Nephron progenitor cell (in vitro differentiated cells): Measurements from ENCODE around the gene RFTN1.

Experiments
- DNase-seq: peaks from one replicate; pipeline ENCODE4 v3.0.0; 2021
- H3K27ac Mint-ChIP-seq: 2 replicates; pipeline ENCODE4 v1.8.0; 2021; ENCODE audit warnings: mild to moderate bottlenecking, moderate library complexity, mixed read lengths
- H3K27me3 Mint-ChIP-seq: 2 replicates; pipeline ENCODE4 v1.8.0; 2021; ENCODE audit warnings: mild to moderate bottlenecking, low read depth, mixed read lengths; ENCODE audit not compliant: poor library complexity
- H3K36me3 Mint-ChIP-seq: 2 replicates; pipeline ENCODE4 v1.8.0; 2021; ENCODE audit warnings: low read depth, mixed read lengths
- H3K4me1 Mint-ChIP-seq: 2 replicates; pipeline ENCODE4 v1.8.0; 2021; ENCODE audit warnings: mixed read lengths
- H3K4me3 Mint-ChIP-seq: 2 replicates; pipeline ENCODE4 v1.8.0; 2021; ENCODE audit warnings: mild to moderate bottlenecking, moderate library complexity, mixed read lengths
- H3K9me3 Mint-ChIP-seq: 2 replicates; pipeline ENCODE4 v1.8.0; 2021; ENCODE audit warnings: mild to moderate bottlenecking, moderate library complexity, mixed read lengths
- TF ChIP-seq, protein P1 (sequence below): fragments of 200-600 bp; sonication (generic); IDR thresholded peaks from 2 replicates; pipeline ENCODE4 v1.5.0; 2021; ENCODE audit warnings: antibody characterized with exemption

Gene RFTN1

DNA sequence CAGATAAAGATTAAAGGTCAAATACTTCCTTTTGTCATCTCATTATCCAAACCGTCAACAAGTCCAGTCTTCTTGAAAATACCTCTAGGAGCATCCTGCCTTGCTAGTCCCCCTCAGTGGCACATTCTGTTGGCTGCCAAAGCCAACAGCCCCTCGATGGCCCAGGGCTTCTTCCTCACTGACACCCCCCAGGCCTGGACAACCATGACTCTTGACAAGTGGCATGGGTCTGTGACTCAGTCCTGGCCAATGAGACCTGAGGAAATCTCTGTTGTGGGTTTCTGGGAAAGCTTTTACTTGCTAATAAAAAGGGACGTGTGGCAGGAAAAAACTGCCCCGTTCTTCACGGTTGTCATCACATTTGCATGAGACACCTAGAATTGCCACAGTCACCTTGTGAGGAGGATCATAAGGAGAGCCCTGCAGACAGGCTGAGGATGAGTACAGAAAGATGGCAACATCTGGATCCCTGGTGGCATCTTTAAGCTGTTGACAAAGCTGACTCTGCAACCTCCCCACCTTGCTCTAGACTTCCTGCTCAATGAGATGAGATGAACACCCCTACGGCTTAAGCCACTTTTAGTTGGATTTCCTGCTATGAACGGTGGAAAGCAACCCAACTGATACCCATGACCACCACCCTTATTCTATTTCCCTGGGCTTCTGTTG lies 167.0 kb downstream of the RFTN1 start:
- Mint-ChIP-seq H3K4me3 (no peak overlapping the region), H3K4me1 (no peaks in the 10 kb centered on the region), H3K27ac (no peak overlapping the region), H3K9me3 (no peaks in the 10 kb centered on the region), H3K27me3 (no peaks in the 10 kb centered on the region), H3K36me3 (peaks cover 72% of the 10 kb centered on the region)
- TF ChIP-seq, protein P1, sequence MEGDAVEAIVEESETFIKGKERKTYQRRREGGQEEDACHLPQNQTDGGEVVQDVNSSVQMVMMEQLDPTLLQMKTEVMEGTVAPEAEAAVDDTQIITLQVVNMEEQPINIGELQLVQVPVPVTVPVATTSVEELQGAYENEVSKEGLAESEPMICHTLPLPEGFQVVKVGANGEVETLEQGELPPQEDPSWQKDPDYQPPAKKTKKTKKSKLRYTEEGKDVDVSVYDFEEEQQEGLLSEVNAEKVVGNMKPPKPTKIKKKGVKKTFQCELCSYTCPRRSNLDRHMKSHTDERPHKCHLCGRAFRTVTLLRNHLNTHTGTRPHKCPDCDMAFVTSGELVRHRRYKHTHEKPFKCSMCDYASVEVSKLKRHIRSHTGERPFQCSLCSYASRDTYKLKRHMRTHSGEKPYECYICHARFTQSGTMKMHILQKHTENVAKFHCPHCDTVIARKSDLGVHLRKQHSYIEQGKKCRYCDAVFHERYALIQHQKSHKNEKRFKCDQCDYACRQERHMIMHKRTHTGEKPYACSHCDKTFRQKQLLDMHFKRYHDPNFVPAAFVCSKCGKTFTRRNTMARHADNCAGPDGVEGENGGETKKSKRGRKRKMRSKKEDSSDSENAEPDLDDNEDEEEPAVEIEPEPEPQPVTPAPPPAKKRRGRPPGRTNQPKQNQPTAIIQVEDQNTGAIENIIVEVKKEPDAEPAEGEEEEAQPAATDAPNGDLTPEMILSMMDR = no peak
- no peak for DNase-seq

- no peaks in the 10 kb centered on the region for H3K9me3 Mint-ChIP-seq
- no peak overlapping the region for H3K27ac Mint-ChIP-seq
- no peak for DNase-seq
- H3K4me3 Mint-ChIP-seq = no peak overlapping the region
- TF ChIP-seq, protein P1 = no peak
- no peaks in the 10 kb centered on the region for H3K27me3 Mint-ChIP-seq
- peaks cover 8% of the 10 kb centered on the region for H3K4me1 Mint-ChIP-seq
- H3K36me3 Mint-ChIP-seq = peaks cover 64% of the 10 kb centered on the region
Observed at GRCh38 chr3:16343101-16343500, 170.4 kb downstream of the RFTN1 start.

- TF ChIP-seq, protein P1 = no peak
- Mint-ChIP-seq H3K27ac (no peak overlapping the region), H3K4me1 (peaks cover 21% of the 10 kb centered on the region), H3K27me3 (no peaks in the 10 kb centered on the region), H3K4me3 (no peak overlapping the region), H3K36me3 (peaks cover 50% of the 10 kb centered on the region), H3K9me3 (peaks cover 13% of the 10 kb centered on the region)
- no peak for DNase-seq
Observed at GRCh38 chr3:16338999-16339398, 174.5 kb downstream of the RFTN1 start.

- H3K36me3 Mint-ChIP-seq = peaks cover 50% of the 10 kb centered on the region
- no peak overlapping the region for H3K27ac Mint-ChIP-seq
- H3K9me3 Mint-ChIP-seq = peaks cover 19% of the 10 kb centered on the region
- DNase-seq = no peak
- H3K4me1 Mint-ChIP-seq = peaks cover 21% of the 10 kb centered on the region
- TF ChIP-seq, protein P1 = no peak
- H3K4me3 Mint-ChIP-seq = no peak overlapping the region
- H3K27me3 Mint-ChIP-seq = no peaks in the 10 kb centered on the region
Observed at GRCh38 chr3:16337856-16338540, 175.5 kb downstream of the RFTN1 start.

DNA sequence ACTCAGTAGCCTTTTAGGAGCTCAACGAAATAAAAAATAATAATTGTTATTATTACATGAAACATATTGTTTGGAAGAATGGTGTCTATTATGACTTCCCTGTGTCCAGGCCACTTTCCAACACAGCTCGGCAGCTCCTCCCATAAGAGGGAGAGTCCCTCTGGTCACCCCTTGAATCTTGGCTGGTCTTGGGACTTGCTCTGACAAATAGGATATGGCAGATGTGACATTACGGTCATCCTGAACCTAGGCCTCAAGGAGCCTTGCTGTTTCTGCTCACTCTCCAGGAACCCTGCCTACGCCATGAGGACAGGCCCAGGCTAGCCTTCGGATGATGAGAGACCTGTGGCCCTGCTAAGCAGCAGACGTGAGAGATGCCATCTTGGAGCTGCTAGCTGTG lies 176.7 kb downstream of the RFTN1 start:
- H3K4me1 Mint-ChIP-seq = peaks cover 25% of the 10 kb centered on the region
- peaks cover 59% of the 10 kb centered on the region for H3K36me3 Mint-ChIP-seq
- no peak overlapping the region for H3K4me3 Mint-ChIP-seq
- no peak for DNase-seq
- TF ChIP-seq, protein P1 = no peak
- no peak overlapping the region for H3K27ac Mint-ChIP-seq
- H3K27me3 Mint-ChIP-seq = no peaks in the 10 kb centered on the region
- H3K9me3 Mint-ChIP-seq = peaks cover 31% of the 10 kb centered on the region
